ENCODE data around the gene KCNJ3. TPM values are rescaled to one million over a fixed set of nuclear protein-coding genes. Genes with fewer than 3 reads are reported as not detected.

Gene KCNJ3
- total RNA-seq, 1 donor from 2014 or later = 3.6 TPM

DNA sequence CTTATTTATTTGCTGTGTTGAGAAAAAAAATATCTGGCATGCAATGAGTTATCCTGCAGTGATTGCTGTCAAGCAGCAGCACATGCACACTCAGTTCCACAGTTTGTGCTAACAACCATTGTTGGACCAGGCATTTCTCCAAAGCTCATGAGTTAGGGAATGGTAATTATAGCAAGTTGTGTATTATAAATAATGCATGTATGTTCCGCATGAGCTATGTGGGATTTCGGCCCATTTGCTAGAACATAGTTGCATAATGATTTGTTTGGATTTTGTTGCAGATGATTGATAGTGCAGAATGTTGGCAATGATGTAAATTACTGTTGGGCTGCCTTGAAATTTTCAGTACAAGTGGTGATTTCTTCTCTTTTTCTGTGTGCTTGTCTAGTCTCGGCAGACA is 10.7 kb downstream of the KCNJ3 start:
- Mint-ChIP-seq H3K27ac (ENCODE audit: unreplicated experiment) (peak overlapping the region; percentile 75), H3K36me3 (ENCODE audit: unreplicated experiment) (no peaks in the 10 kb centered on the region), H3K9me3 (ENCODE audit: unreplicated experiment) (peaks cover 12% of the 10 kb centered on the region), H3K4me3 (ENCODE audit: unreplicated experiment) (no peak overlapping the region), H3K4me1 (ENCODE audit: low read depth, unreplicated experiment) (peaks cover 49% of the 10 kb centered on the region), H3K27me3 (ENCODE audit: unreplicated experiment) (peaks cover 8% of the 10 kb centered on the region)
- no peak for DNase-seq
- TF ChIP-seq, protein P1, sequence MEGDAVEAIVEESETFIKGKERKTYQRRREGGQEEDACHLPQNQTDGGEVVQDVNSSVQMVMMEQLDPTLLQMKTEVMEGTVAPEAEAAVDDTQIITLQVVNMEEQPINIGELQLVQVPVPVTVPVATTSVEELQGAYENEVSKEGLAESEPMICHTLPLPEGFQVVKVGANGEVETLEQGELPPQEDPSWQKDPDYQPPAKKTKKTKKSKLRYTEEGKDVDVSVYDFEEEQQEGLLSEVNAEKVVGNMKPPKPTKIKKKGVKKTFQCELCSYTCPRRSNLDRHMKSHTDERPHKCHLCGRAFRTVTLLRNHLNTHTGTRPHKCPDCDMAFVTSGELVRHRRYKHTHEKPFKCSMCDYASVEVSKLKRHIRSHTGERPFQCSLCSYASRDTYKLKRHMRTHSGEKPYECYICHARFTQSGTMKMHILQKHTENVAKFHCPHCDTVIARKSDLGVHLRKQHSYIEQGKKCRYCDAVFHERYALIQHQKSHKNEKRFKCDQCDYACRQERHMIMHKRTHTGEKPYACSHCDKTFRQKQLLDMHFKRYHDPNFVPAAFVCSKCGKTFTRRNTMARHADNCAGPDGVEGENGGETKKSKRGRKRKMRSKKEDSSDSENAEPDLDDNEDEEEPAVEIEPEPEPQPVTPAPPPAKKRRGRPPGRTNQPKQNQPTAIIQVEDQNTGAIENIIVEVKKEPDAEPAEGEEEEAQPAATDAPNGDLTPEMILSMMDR (IDR thresholded peaks at IDR 0.05; ENCODE audit: partially characterized antibody, unreplicated experiment) = no peak

DNA sequence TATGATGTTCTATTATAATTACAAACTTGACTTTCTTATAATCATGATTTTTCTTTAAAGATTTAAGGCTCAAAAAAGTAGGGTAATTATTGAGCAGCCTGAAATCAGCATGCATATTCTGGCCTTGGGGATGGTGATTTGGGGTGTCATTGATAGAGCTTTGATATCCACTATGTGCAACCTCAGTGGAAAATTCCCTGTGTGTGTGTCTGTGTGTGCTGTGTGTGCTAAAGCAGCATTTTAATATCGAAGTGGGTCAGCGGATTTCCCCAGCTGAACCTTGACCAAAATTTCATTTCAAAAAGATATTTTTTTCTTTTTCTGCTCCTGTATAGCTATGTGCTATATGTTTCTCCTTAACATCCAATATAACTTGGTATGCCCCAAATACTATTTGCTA is 11.6 kb downstream of the KCNJ3 start:
- Mint-ChIP-seq H3K27ac (ENCODE audit: unreplicated experiment) (peak overlapping the region; percentile 16), H3K4me3 (ENCODE audit: unreplicated experiment) (no peak overlapping the region), H3K27me3 (ENCODE audit: unreplicated experiment) (peaks cover 8% of the 10 kb centered on the region), H3K9me3 (ENCODE audit: unreplicated experiment) (peaks cover 12% of the 10 kb centered on the region), H3K36me3 (ENCODE audit: unreplicated experiment) (no peaks in the 10 kb centered on the region), H3K4me1 (ENCODE audit: low read depth, unreplicated experiment) (peaks cover 55% of the 10 kb centered on the region)
- no peak for DNase-seq
- TF ChIP-seq, protein P1 (IDR thresholded peaks at IDR 0.05; ENCODE audit: partially characterized antibody, unreplicated experiment) = no peak

DNA sequence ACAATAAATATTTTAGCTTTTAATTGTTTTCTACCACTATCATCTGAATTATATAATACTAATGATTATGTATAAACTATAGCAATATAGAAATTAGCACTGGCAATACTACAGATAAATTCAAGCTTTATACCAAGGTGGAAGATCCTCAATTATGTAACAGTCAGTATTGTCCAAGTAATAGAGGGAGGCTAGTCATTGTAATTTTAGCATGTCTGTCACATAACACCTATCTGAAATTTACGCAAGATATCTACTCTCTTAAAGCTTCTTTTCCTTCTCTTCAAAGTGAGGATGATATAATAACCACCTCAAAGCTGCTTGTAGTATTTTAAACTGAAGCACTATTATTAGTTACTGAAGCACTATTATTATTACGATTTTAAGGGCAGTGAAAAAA is 12.2 kb downstream of the KCNJ3 start:
- H3K4me3 Mint-ChIP-seq (ENCODE audit: unreplicated experiment) = no peak overlapping the region
- peak overlapping the region; percentile 84 for H3K27ac Mint-ChIP-seq (ENCODE audit: unreplicated experiment)
- TF ChIP-seq, protein P1 (IDR thresholded peaks at IDR 0.05; ENCODE audit: partially characterized antibody, unreplicated experiment) = no peak
- H3K9me3 Mint-ChIP-seq (ENCODE audit: unreplicated experiment) = peaks cover 12% of the 10 kb centered on the region
- DNase-seq = no peak
- peaks cover 58% of the 10 kb centered on the region for H3K4me1 Mint-ChIP-seq (ENCODE audit: low read depth, unreplicated experiment)
- H3K36me3 Mint-ChIP-seq (ENCODE audit: unreplicated experiment) = no peaks in the 10 kb centered on the region
- H3K27me3 Mint-ChIP-seq (ENCODE audit: unreplicated experiment) = peaks cover 8% of the 10 kb centered on the region

DNA sequence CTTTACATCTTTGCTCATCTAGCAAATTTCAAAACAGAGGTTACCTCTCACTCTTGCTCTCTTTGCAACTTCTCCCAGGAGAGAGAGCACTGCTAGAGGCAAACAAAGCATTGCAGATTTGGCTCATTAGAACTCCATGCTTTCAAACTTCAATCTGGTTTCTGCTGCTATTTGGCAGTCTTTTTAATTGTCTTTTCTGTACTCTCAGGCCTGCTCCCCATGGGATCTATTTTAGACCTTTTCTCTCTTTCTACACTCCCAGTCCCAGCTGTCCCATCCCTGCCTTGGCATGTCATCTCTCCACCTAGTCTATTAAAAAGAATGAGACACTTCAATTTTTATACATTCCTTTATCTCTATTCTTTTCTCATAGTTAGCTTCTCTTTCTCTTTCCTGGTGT is 15.2 kb downstream of the KCNJ3 start:
- peaks cover 10% of the 10 kb centered on the region for H3K27me3 Mint-ChIP-seq (ENCODE audit: unreplicated experiment)
- H3K36me3 Mint-ChIP-seq (ENCODE audit: unreplicated experiment) = no peaks in the 10 kb centered on the region
- peak; percentile 24 for DNase-seq
- peaks cover 57% of the 10 kb centered on the region for H3K4me1 Mint-ChIP-seq (ENCODE audit: low read depth, unreplicated experiment)
- H3K9me3 Mint-ChIP-seq (ENCODE audit: unreplicated experiment) = peaks cover 12% of the 10 kb centered on the region
- peak overlapping the region; percentile 58 for H3K4me3 Mint-ChIP-seq (ENCODE audit: unreplicated experiment)
- TF ChIP-seq, protein P1 (IDR thresholded peaks at IDR 0.05; ENCODE audit: partially characterized antibody, unreplicated experiment) = no peak
- peak overlapping the region; percentile 76 for H3K27ac Mint-ChIP-seq (ENCODE audit: unreplicated experiment)

DNA sequence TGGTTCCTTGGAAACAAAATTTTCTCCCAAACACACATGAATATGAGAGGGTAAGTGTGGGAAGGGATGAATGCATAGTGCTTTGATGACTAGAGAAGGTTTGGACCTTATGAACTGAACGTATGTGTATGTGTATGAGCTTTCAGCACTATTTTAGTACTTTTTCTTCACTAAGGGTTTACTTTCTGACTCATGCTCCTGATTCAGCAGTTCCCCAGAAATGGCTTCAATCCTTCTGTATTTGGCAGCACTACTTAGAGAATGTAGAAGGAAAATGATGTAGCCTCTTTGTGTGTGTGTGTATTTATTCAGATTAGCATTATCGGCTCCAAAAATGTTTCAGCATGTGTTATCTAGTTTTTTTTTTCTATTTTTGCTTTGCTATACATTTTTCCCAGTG is 22.2 kb downstream of the KCNJ3 start:
- Mint-ChIP-seq H3K27me3 (ENCODE audit: unreplicated experiment) (peaks cover 2% of the 10 kb centered on the region), H3K4me1 (ENCODE audit: low read depth, unreplicated experiment) (peaks cover 7% of the 10 kb centered on the region), H3K4me3 (ENCODE audit: unreplicated experiment) (no peak overlapping the region), H3K9me3 (ENCODE audit: unreplicated experiment) (no peaks in the 10 kb centered on the region), H3K27ac (ENCODE audit: unreplicated experiment) (no peak overlapping the region), H3K36me3 (ENCODE audit: unreplicated experiment) (no peaks in the 10 kb centered on the region)
- TF ChIP-seq, protein P1 (IDR thresholded peaks at IDR 0.05; ENCODE audit: partially characterized antibody, unreplicated experiment) = no peak
- DNase-seq = no peak

All from glutamatergic neuron (in vitro differentiated cells).